ENCODE measurements around the gene GPR146. TPM values are rescaled to one million over a fixed set of nuclear protein-coding genes. Genes with fewer than 3 reads are reported as not detected.

GPR146 gene
- total RNA-seq, 1 donor from 2014 or later, result 3.6 TPM

GRCh38 chr7:1106063-1106792 lies 61.9 kb downstream of the GPR146 start:
- DNase-seq (ENCODE audit: low read depth), result no peak

- DNase-seq (ENCODE audit: low read depth), result no peak
These were observed 62.6 kb downstream of the GPR146 start for GRCh38 chr7:1106793-1107421.

- DNase-seq (ENCODE audit: low read depth), result no peak
These were observed 64.0 kb downstream of the GPR146 start for GRCh38 chr7:1108264-1108920.

Other genes starting within 250 kb of the GPR146 start
- 164 and 234 TPM in 2 replicates for gene SUN1, start 212.1 kb upstream of the GPR146 start, total RNA-seq
- gene GET4, start 168.0 kb upstream of the GPR146 start, total RNA-seq, result 30.7 and 36.5 TPM in 2 replicates
- 4.8 and 22.4 TPM in 2 replicates for gene ADAP1, start 89.9 kb upstream of the GPR146 start, total RNA-seq
- 3.5 and 10.0 TPM in 2 replicates for gene COX19, start 69.0 kb upstream of the GPR146 start, total RNA-seq
- not detected in 2 replicates for gene CYP2W1, start 61.4 kb upstream of the GPR146 start, total RNA-seq
- 0.52 and 1.6 TPM in 2 replicates for gene GPER1, start 43.6 kb downstream of the GPR146 start, total RNA-seq
- gene ZFAND2A, start 115.7 kb downstream of the GPR146 start, total RNA-seq, result 9.9 and 21.4 TPM in 2 replicates
- not detected in 2 replicates for gene UNCX, start 188.3 kb downstream of the GPR146 start, total RNA-seq